NB4 (cell line): ENCODE measurements around the gene CTNNA2.

Experiments
- DNase-seq: peaks from one replicate; pipeline ENCODE4 v3.0.0; 2010; ENCODE audit warnings: low read depth
- H3K4me3 ChIP-seq: one replicate; pipeline ENCODE4 v1.5.1; 2011; ENCODE audit warnings: mild to moderate bottlenecking, low read depth, low read length, moderate library complexity
- CTCF ChIP-seq: IDR thresholded peaks from one replicate; pipeline ENCODE4 v1.5.1; 2012; ENCODE audit warnings: low read depth, low read length
- MYC ChIP-seq: IDR thresholded peaks from 2 replicates; pipeline ENCODE4 v1.6.1; 2011; ENCODE audit warnings: low read depth, low read length
- POLR2A ChIP-seq: IDR thresholded peaks from 2 replicates; pipeline ENCODE4 v1.6.1; 2011; ENCODE audit warnings: mild to moderate bottlenecking; ENCODE audit not compliant: insufficient read length; ENCODE audit errors: extremely low read depth
- TF ChIP-seq, protein P1 (sequence below): IDR thresholded peaks from 2 replicates; pipeline ENCODE4 v1.6.1; 2011; ENCODE audit warnings: low read depth, low read length

CTNNA2 gene

GRCh38 chr2:80070587-80070986 is 557.7 kb downstream of the CTNNA2 start:
- no peak overlapping the region for H3K4me3 ChIP-seq
- no peak for DNase-seq
- no peak for TF ChIP-seq CTCF
- TF ChIP-seq, protein P1, sequence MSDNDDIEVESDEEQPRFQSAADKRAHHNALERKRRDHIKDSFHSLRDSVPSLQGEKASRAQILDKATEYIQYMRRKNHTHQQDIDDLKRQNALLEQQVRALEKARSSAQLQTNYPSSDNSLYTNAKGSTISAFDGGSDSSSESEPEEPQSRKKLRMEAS, result no peak
- TF ChIP-seq POLR2A, result no peak
- no peak for TF ChIP-seq MYC

- TF ChIP-seq CTCF (no peak), MYC (no peak), POLR2A (no peak)
- TF ChIP-seq, protein P1, result no peak
- no peak for DNase-seq
- H3K4me3 ChIP-seq, result no peak overlapping the region
These were observed 559.1 kb downstream of the CTNNA2 start for GRCh38 chr2:80071941-80072340.

DNA sequence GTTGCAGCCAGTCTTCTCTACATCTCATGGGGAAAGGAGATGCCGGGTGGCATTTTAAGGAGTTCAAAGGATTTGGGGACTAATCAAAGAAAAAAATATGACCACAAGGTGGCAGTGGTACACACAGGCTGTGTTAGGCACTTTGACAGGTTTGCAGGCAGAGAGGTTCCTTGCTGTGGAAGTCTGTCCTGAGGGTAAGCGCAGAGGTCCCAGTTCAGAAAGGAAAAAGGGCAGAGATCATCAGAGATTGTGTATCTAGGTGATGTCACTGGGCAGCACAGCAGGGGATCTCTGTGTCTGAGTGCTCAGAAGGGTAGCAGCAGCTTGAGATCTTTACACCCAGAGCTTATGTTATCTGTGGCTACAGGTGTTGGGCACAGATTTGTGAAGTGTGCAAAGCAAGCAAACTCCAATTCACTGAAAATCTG is 560.3 kb downstream of the CTNNA2 start:
- DNase-seq, result peak; percentile 66
- peak; percentile 52 for TF ChIP-seq CTCF
- no peak for TF ChIP-seq POLR2A
- H3K4me3 ChIP-seq, result no peak overlapping the region

GRCh38 chr2:80074321-80075070 is 561.6 kb downstream of the CTNNA2 start:
- no peak overlapping the region for H3K4me3 ChIP-seq
- no peak for DNase-seq
- TF ChIP-seq POLR2A (no peak), MYC (no peak), CTCF (no peak)
- TF ChIP-seq, protein P1, result no peak

DNA sequence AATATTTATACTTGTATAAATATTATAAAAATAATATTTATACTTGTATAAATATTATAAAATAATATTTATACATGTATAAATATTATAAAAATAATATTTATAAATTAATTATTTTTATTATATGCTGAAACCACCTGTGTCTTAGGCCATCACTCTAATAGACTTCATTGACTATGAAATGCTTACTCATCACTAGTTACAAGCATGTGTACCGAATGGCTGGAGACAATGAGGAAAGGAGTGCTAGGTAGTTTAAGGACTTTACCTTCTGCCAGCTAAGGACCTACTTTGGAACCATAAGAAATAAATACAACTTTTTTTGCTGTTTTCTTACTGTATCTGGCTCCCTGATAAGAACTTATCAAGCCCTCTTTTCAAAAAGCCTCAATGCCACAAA is 562.9 kb downstream of the CTNNA2 start:
- TF ChIP-seq CTCF, result no peak
- no peak for TF ChIP-seq POLR2A
- TF ChIP-seq MYC, result no peak
- TF ChIP-seq, protein P1, result no peak
- H3K4me3 ChIP-seq, result no peak overlapping the region
- no peak for DNase-seq
